Measurements from ENCODE around the gene PARP15.

The PARP15 gene

GRCh38 chr3:122558605-122559004, 18.8 kb upstream of the PARP15 start:
- Histone ChIP-seq H3K27ac (ENCODE audit: low read depth, low read length) (no peak overlapping the region), H3K9ac (ENCODE audit: low read length) (no peak overlapping the region), H3K27me3 (ENCODE audit: low read length) (no peaks in the 10 kb centered on the region), H3K4me3 (ENCODE audit: insufficient read depth, low read length, poor library complexity, severe bottlenecking) (no peak overlapping the region), H3K79me2 (ENCODE audit: insufficient read depth, low read length) (no peaks in the 10 kb centered on the region), H3K9me2 (replicated peaks; ENCODE audit: insufficient read depth, low read length) (no peaks in the 10 kb centered on the region), H3F3A (ENCODE audit: insufficient read depth) (no peaks in the 10 kb centered on the region), H2AFZ (ENCODE audit: low read depth, low read length, severe bottlenecking) (no peak overlapping the region), H3K36me3 (ENCODE audit: low read length) (no peaks in the 10 kb centered on the region), H3K9me3 (ENCODE audit: insufficient read depth, low read length) (no peaks in the 10 kb centered on the region), H4K20me1 (ENCODE audit: low read depth, low read length) (no peaks in the 10 kb centered on the region), H3K4me2 (ENCODE audit: low read depth, low read length, poor library complexity, severe bottlenecking) (no peak overlapping the region)
- no peak for TF ChIP-seq CTCF (IDR thresholded peaks at IDR 0.05; ENCODE audit: insufficient read depth, low read length, poor library complexity, severe bottlenecking)
- TF ChIP-seq EZH2phosphoT487 (conservative IDR thresholded peaks at IDR 0.05; ENCODE audit: low read length), result no peak

GRCh38 chr3:122559906-122560305, 17.5 kb upstream of the PARP15 start:
- H2AFZ ChIP-seq (ENCODE audit: low read depth, low read length, severe bottlenecking), result no peak overlapping the region
- no peaks in the 10 kb centered on the region for H3F3A ChIP-seq (ENCODE audit: insufficient read depth)
- H3K4me2 ChIP-seq (ENCODE audit: low read depth, low read length, poor library complexity, severe bottlenecking), result no peak overlapping the region
- H3K9me2 ChIP-seq (replicated peaks; ENCODE audit: insufficient read depth, low read length), result no peaks in the 10 kb centered on the region
- H3K27ac ChIP-seq (ENCODE audit: low read depth, low read length), result no peak overlapping the region
- no peaks in the 10 kb centered on the region for H3K9me3 ChIP-seq (ENCODE audit: insufficient read depth, low read length)
- H3K36me3 ChIP-seq (ENCODE audit: low read length), result no peaks in the 10 kb centered on the region
- H3K27me3 ChIP-seq (ENCODE audit: low read length), result no peaks in the 10 kb centered on the region
- no peaks in the 10 kb centered on the region for H3K79me2 ChIP-seq (ENCODE audit: insufficient read depth, low read length)
- no peak overlapping the region for H3K9ac ChIP-seq (ENCODE audit: low read length)
- no peaks in the 10 kb centered on the region for H4K20me1 ChIP-seq (ENCODE audit: low read depth, low read length)
- TF ChIP-seq CTCF (IDR thresholded peaks at IDR 0.05; ENCODE audit: insufficient read depth, low read length, poor library complexity, severe bottlenecking) (no peak), EZH2phosphoT487 (conservative IDR thresholded peaks at IDR 0.05; ENCODE audit: low read length) (no peak)
- no peak overlapping the region for H3K4me3 ChIP-seq (ENCODE audit: insufficient read depth, low read length, poor library complexity, severe bottlenecking)

- H3K36me3 ChIP-seq (ENCODE audit: low read length), result no peaks in the 10 kb centered on the region
- TF ChIP-seq CTCF (IDR thresholded peaks at IDR 0.05; ENCODE audit: insufficient read depth, low read length, poor library complexity, severe bottlenecking) (peak; percentile 34), EZH2phosphoT487 (conservative IDR thresholded peaks at IDR 0.05; ENCODE audit: low read length) (no peak)
- no peak overlapping the region for H3K9ac ChIP-seq (ENCODE audit: low read length)
- no peaks in the 10 kb centered on the region for H3K27me3 ChIP-seq (ENCODE audit: low read length)
- H3F3A ChIP-seq (ENCODE audit: insufficient read depth), result no peaks in the 10 kb centered on the region
- H2AFZ ChIP-seq (ENCODE audit: low read depth, low read length, severe bottlenecking), result no peak overlapping the region
- no peaks in the 10 kb centered on the region for H3K9me3 ChIP-seq (ENCODE audit: insufficient read depth, low read length)
- H3K9me2 ChIP-seq (replicated peaks; ENCODE audit: insufficient read depth, low read length), result no peaks in the 10 kb centered on the region
- no peaks in the 10 kb centered on the region for H4K20me1 ChIP-seq (ENCODE audit: low read depth, low read length)
- H3K79me2 ChIP-seq (ENCODE audit: insufficient read depth, low read length), result no peaks in the 10 kb centered on the region
- H3K27ac ChIP-seq (ENCODE audit: low read depth, low read length), result no peak overlapping the region
- no peak overlapping the region for H3K4me2 ChIP-seq (ENCODE audit: low read depth, low read length, poor library complexity, severe bottlenecking)
- H3K4me3 ChIP-seq (ENCODE audit: insufficient read depth, low read length, poor library complexity, severe bottlenecking), result no peak overlapping the region
These were observed 16.8 kb upstream of the PARP15 start for GRCh38 chr3:122560680-122561079.

Measured in SU-DHL-6 (cell line).